PC-9 (cell line): ENCODE results near the gene TGFBR3. TPM values are rescaled to one million over a fixed set of nuclear protein-coding genes. Genes with fewer than 3 reads are reported as not detected.

Source experiments
- BruUV-seq: library from RNA; stranded (reverse); fragments of 400-500 nt; replicated peaks from 2 replicates; lab custom pipeline; 2021; lab: Mats Ljungman, UMichigan
- CTCF ChIA-PET: fragments of 300-600 bp; sonication (Branson Sonifier 250); formaldehyde crosslinking; loops from one replicate; lab custom pipeline; 2022; ENCODE audit warnings: antibody characterized with exemption; lab: Charles Lee
- POLR2A ChIA-PET: fragments of 300-600 bp; sonication (Branson Sonifier 250); formaldehyde crosslinking; loops from one replicate; lab custom pipeline; 2022; ENCODE audit warnings: antibody characterized with exemption; ENCODE audit not compliant: unreplicated experiment; lab: Charles Lee
- DNase-seq, 2 experiments: peaks; one replicate each; pipeline versions ENCODE4 v3.0.0 to v3.0.0-alpha.2; 2015 to 2022; ENCODE audit warnings: mixed read lengths in 1 of 2
- H2AFZ ChIP-seq: fragments of 200-600 bp; sonication (generic); 2 replicates; pipeline ENCODE4 v1.8.1; 2017; ENCODE audit warnings: antibody characterized with exemption
- H3F3A ChIP-seq: fragments of 200-600 bp; sonication (generic); 2 replicates; pipeline ENCODE4 v1.8.1; 2017; ENCODE audit warnings: antibody characterized with exemption, mild to moderate bottlenecking, low read depth; ENCODE audit not compliant: insufficient read depth
- H3K27ac ChIP-seq: fragments of 200-600 bp; sonication (generic); 2 replicates; pipeline ENCODE4 v1.6.1; 2016; ENCODE audit warnings: mixed run types
- H3K27me3 ChIP-seq: fragments of 200-600 bp; sonication (generic); 2 replicates; pipeline ENCODE4 v1.6.1; 2016; ENCODE audit warnings: low read depth, mixed run types; ENCODE audit not compliant: insufficient read depth
- H3K36me3 ChIP-seq: fragments of 200-600 bp; sonication (generic); 2 replicates; pipeline ENCODE4 v1.6.1; 2016; ENCODE audit warnings: low read depth, mixed run types
- H3K4me1 ChIP-seq: fragments of 200-600 bp; sonication (generic); replicated peaks from 2 replicates; pipeline ENCODE4 v1.6.1; 2016; ENCODE audit warnings: mixed run types; ENCODE audit not compliant: insufficient read depth
- H3K4me2 ChIP-seq: fragments of 200-600 bp; sonication (generic); 2 replicates; pipeline ENCODE4 v1.6.1; 2017; ENCODE audit warnings: mixed run types
- H3K4me3 ChIP-seq: fragments of 200-600 bp; sonication (generic); 2 replicates; pipeline ENCODE4 v1.6.1; 2016; ENCODE audit warnings: mixed run types
- H3K79me2 ChIP-seq: fragments of 200-600 bp; sonication (generic); 2 replicates; pipeline ENCODE4 v1.6.1; 2017; ENCODE audit warnings: low read depth, mixed run types
- H3K9me2 ChIP-seq: fragments of 200-600 bp; sonication (generic); 2 replicates; pipeline ENCODE4 v1.8.1; 2017; ENCODE audit warnings: mild to moderate bottlenecking; ENCODE audit not compliant: insufficient read depth
- H3K9me3 ChIP-seq: fragments of 200-600 bp; sonication (generic); 2 replicates; pipeline ENCODE4 v1.8.1; 2016; ENCODE audit warnings: low read depth; ENCODE audit not compliant: insufficient read depth
- H4K20me1 ChIP-seq: fragments of 200-600 bp; sonication (generic); 2 replicates; pipeline ENCODE4 v1.8.1; 2017; ENCODE audit not compliant: insufficient read depth
- EZH2 ChIP-seq: fragments of 200-600 bp; sonication (generic); IDR thresholded peaks from 2 replicates; pipeline ENCODE4 v1.8.0; 2017; ENCODE audit warnings: antibody characterized with exemption, low read depth
- intact Hi-C: fragments of 100-400 bp; cut with micrococcal nuclease; formaldehyde crosslinking; loops from one replicate; pipeline ENCODE4 v1.10.0; 2022; ENCODE audit not compliant: unreplicated experiment
- total RNA-seq: library from RNA; stranded (reverse); gene quantifications from 2 replicates; pipeline ENCODE4 v1.2.3, GENCODE V29; 2021
- TF ChIP-seq, protein P1 (sequence below): fragments of 200-600 bp; sonication (generic); conservative IDR thresholded peaks from 2 replicates; pipeline ENCODE4 v1.6.1; 2017; ENCODE audit warnings: mixed run types, antibody characterized with exemption, mild to moderate bottlenecking, moderate library complexity

TGFBR3 gene
- total RNA-seq, 1 experiment from 2014 or later = 1.6 TPM

DNA sequence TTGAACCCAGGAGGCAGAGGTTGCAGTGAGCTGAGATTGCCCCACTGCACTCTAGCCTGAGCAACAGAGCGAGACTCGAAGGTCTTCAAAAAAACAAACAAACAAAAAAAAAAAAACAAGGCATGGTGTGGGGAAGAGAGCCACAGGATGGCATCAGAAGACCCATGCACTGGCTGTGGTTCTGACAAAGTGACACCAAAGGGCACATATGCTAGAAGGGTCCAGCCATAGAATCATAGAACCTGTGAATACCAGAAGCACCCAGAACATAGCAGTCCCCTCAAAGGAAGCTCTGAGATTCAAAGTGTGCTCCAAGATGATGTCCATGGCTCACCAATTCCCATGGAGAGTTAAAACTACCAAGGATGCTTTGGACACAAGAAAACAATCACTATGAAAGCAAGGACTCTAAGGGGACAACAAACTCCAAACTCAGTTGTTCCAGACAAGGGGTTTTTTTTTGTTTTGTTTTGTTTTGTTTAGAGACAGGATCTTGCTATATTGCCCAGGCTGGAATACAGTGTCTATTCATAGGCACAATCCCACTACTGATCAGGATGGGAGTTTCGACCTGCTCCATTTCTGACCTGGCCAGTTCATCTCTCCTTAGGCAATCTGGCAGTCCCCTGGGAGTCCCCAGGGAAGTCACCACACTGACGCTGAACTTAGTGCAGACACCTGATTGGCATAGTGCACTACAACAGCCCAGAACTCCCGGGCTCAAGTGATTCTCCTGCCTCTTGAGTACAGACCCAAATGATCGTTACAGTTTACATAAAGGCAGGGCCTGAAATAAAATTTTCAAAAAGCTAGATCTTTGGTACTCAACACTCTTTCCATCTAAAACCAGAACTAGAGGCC lies 56.4 kb downstream of the TGFBR3 start:
- Histone ChIP-seq H3K4me2 (no peak overlapping the region), H4K20me1 (no peaks in the 10 kb centered on the region), H3K9me2 (no peaks in the 10 kb centered on the region), H3K79me2 (no peaks in the 10 kb centered on the region), H3K36me3 (no peaks in the 10 kb centered on the region), H3K4me3 (no peak overlapping the region), H3K27ac (no peak overlapping the region), H3K4me1 (peaks cover 14% of the 10 kb centered on the region), H3K9me3 (no peaks in the 10 kb centered on the region), H3K27me3 (no peaks in the 10 kb centered on the region), H2AFZ (no peak overlapping the region), H3F3A (no peaks in the 10 kb centered on the region; the same call in 1 of the 2 replicates)
- DNase-seq = no peak
- intact Hi-C loops = no loop called here
- ChIA-PET POLR2A (no interaction called here), CTCF (interaction anchor here (0.7 kb wide), 1 partner anchor 199 kb away, joined by 5 read pairs; no protein-coding TSS in a partner anchor)
- BruUV-seq = no TSS peak
- TF ChIP-seq, protein P1, sequence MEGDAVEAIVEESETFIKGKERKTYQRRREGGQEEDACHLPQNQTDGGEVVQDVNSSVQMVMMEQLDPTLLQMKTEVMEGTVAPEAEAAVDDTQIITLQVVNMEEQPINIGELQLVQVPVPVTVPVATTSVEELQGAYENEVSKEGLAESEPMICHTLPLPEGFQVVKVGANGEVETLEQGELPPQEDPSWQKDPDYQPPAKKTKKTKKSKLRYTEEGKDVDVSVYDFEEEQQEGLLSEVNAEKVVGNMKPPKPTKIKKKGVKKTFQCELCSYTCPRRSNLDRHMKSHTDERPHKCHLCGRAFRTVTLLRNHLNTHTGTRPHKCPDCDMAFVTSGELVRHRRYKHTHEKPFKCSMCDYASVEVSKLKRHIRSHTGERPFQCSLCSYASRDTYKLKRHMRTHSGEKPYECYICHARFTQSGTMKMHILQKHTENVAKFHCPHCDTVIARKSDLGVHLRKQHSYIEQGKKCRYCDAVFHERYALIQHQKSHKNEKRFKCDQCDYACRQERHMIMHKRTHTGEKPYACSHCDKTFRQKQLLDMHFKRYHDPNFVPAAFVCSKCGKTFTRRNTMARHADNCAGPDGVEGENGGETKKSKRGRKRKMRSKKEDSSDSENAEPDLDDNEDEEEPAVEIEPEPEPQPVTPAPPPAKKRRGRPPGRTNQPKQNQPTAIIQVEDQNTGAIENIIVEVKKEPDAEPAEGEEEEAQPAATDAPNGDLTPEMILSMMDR = no peak
- TF ChIP-seq EZH2 = no peak

DNA sequence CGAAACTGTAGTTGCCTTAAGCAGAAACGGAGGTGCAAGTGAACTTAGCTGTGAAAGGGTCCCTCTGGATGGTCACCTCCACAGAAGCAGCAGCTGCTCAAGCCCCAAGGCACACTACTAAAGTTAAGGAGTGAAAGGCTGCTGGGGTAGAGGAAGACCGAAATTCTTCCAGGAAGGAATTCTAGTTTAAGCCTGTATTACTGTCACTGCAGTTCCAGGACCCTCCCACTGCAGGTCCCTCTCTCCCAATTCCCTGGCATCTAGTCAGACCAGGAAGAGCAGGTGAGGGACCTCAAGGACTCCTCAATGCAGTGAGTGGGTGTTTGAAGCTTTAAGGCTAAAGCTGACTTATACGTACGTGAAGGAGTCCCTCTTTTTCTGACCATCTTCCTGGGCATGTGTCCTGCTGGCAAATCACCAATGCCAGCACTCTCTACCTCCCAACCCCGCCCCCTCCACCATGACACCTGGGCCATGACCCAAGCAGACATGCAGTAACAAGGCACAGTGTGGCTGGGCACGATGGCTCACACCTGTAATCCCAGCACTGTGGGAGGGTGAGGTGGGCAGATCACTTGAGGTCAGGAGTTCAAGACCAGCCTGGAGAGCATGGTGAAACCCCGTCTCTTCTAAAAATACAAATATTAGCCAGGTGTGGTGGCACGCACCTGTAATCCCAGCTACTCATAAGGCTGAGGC lies 57.2 kb downstream of the TGFBR3 start:
- H3K4me3 ChIP-seq = no peak overlapping the region
- H3F3A ChIP-seq = no peaks in the 10 kb centered on the region
- ChIA-PET CTCF (interaction anchor here (0.7 kb wide), 1 partner anchor 199 kb away, joined by 5 read pairs; no protein-coding TSS in a partner anchor), POLR2A (no interaction called here)
- TF ChIP-seq, protein P1 = no peak
- TF ChIP-seq EZH2 = no peak
- H3K27me3 ChIP-seq = no peaks in the 10 kb centered on the region
- intact Hi-C loops = no loop called here
- no peaks in the 10 kb centered on the region for H3K79me2 ChIP-seq
- H4K20me1 ChIP-seq = no peaks in the 10 kb centered on the region
- no peaks in the 10 kb centered on the region for H3K9me2 ChIP-seq
- BruUV-seq = no TSS peak
- no peaks in the 10 kb centered on the region for H3K36me3 ChIP-seq
- H3K4me1 ChIP-seq = peaks cover 14% of the 10 kb centered on the region
- no peaks in the 10 kb centered on the region for H3K9me3 ChIP-seq
- no peak overlapping the region for H3K27ac ChIP-seq
- no peak for DNase-seq
- H2AFZ ChIP-seq = no peak overlapping the region
- H3K4me2 ChIP-seq = no peak overlapping the region

DNA sequence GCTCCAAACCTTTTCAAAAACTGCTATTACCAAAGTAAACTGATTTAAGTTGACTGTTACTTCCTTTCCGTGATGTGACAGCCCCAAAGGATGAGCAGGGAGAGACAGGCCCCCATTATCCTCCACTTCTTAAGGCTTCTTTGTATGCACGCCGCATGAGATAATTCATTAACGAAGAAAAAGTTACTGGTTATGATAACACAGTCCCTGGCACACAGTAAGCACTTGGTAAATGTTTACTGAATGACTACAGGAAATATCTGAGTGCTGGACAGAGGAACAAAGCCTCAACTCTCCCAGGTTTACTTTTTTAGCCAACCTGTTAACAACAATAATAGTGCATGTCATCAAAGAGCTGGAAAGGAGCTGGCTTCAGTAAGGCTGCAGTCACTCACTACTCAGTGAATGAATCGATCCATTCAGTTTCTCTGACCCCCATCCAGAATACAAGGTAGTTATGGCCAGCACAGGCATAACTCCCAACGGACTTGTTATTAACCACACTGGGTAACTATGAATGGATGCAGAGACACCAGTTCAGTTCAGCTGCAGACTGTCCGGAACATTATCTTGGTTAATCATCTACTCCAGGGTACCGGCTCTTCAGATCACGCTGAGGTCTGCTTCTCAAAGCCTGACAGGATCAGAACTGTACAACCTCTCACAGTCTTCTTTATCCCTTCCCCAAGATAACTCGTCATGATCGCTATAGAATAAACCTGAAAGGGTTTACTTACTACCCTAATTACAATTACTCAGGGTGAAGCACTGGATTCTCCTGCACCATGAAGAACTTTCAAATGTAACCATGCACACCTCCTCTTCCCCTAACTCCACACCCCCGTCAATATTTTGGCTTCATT lies 58.3 kb downstream of the TGFBR3 start:
- no peaks in the 10 kb centered on the region for H3F3A ChIP-seq
- no peak overlapping the region for H2AFZ ChIP-seq
- H4K20me1 ChIP-seq = no peaks in the 10 kb centered on the region
- no peaks in the 10 kb centered on the region for H3K27me3 ChIP-seq
- intact Hi-C loops = no loop called here
- ChIA-PET POLR2A (no interaction called here), CTCF (no interaction called here)
- H3K4me2 ChIP-seq = no peak overlapping the region
- no TSS peak for BruUV-seq
- no peak overlapping the region for H3K4me3 ChIP-seq
- H3K27ac ChIP-seq = no peak overlapping the region
- no peak for TF ChIP-seq EZH2
- TF ChIP-seq, protein P1 = no peak
- DNase-seq = no peak
- no peaks in the 10 kb centered on the region for H3K79me2 ChIP-seq
- H3K9me3 ChIP-seq = no peaks in the 10 kb centered on the region
- no peaks in the 10 kb centered on the region for H3K9me2 ChIP-seq
- H3K36me3 ChIP-seq = no peaks in the 10 kb centered on the region
- H3K4me1 ChIP-seq = peaks cover 14% of the 10 kb centered on the region
